HL-60 (cell line): Measurements from ENCODE around the gene CPT1C.

ENCODE experiments used
- DNase-seq, 2 experiments: peaks; one replicate each; pipeline ENCODE4 v3.0.0-alpha.2; 2010 to 2020; ENCODE audit warnings: low read depth in 1 of 2, low spot score in 1 of 2
- H3K27ac ChIP-seq: fragments of 250-450 bp; sonication (Bioruptor Pico); replicated peaks from 2 replicates; pipeline ENCODE4 v1.5.1; 2020; ENCODE audit warnings: mild to moderate bottlenecking, moderate library complexity
- H3K27me3 ChIP-seq: fragments of 250-450 bp; sonication (Bioruptor Pico); 2 replicates; pipeline ENCODE4 v1.5.1; 2021; ENCODE audit warnings: mild to moderate bottlenecking, moderate library complexity; ENCODE audit not compliant: insufficient read depth, poor library complexity, severe bottlenecking
- H3K4me3 ChIP-seq: replicated peaks from 2 replicates; pipeline ENCODE4 v1.5.1; 2011; ENCODE audit warnings: mild to moderate bottlenecking, control low read depth, low read length; ENCODE audit not compliant: insufficient read depth
- GABPA ChIP-seq: IDR thresholded peaks from 2 replicates; pipeline ENCODE4 v1.6.1; 2012; ENCODE audit warnings: low read depth
- POLR2AphosphoS5 ChIP-seq: IDR thresholded peaks from 2 replicates; pipeline ENCODE4 v1.6.1; 2012; ENCODE audit warnings: low read depth
- SPI1 ChIP-seq: IDR thresholded peaks from 2 replicates; pipeline ENCODE4 v1.6.1; 2012; ENCODE audit warnings: low read depth, mild to moderate bottlenecking, borderline replicate concordance
- TF ChIP-seq, protein P1 (sequence below): IDR thresholded peaks from 2 replicates; pipeline ENCODE4 v1.6.1; 2012; ENCODE audit warnings: low read depth; ENCODE audit not compliant: insufficient replicate concordance
- TF ChIP-seq, protein P2 (sequence below): IDR thresholded peaks from one replicate; pipeline ENCODE4 v1.5.1; 2011; ENCODE audit warnings: low read length, control low read depth, inconsistent platforms; ENCODE audit not compliant: insufficient read depth

Gene CPT1C

DNA sequence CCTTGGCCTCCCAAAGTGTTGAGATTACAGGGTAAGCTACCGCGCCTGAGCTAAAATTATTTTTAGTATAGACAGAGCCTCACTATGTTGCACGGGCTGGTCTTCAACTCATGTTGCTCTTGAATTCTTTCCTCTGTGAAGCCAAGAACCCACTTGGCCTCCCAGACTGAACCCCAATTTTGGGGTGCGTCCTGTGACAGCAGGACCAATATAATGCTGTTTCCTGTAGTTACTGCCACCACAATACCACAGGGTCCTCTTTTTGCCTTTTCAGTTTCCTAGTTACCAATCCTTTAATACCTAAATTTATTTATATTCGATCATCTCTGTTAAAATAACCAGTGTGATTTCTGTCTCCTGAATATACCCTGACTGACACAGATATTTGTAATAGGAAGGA is 39.2 kb downstream of the CPT1C start:
- no peaks in the 10 kb centered on the region for H3K27me3 ChIP-seq
- H3K27ac ChIP-seq: peak overlapping the region; percentile 15; the same call in 1 of the 2 replicates
- TF ChIP-seq, protein P1, sequence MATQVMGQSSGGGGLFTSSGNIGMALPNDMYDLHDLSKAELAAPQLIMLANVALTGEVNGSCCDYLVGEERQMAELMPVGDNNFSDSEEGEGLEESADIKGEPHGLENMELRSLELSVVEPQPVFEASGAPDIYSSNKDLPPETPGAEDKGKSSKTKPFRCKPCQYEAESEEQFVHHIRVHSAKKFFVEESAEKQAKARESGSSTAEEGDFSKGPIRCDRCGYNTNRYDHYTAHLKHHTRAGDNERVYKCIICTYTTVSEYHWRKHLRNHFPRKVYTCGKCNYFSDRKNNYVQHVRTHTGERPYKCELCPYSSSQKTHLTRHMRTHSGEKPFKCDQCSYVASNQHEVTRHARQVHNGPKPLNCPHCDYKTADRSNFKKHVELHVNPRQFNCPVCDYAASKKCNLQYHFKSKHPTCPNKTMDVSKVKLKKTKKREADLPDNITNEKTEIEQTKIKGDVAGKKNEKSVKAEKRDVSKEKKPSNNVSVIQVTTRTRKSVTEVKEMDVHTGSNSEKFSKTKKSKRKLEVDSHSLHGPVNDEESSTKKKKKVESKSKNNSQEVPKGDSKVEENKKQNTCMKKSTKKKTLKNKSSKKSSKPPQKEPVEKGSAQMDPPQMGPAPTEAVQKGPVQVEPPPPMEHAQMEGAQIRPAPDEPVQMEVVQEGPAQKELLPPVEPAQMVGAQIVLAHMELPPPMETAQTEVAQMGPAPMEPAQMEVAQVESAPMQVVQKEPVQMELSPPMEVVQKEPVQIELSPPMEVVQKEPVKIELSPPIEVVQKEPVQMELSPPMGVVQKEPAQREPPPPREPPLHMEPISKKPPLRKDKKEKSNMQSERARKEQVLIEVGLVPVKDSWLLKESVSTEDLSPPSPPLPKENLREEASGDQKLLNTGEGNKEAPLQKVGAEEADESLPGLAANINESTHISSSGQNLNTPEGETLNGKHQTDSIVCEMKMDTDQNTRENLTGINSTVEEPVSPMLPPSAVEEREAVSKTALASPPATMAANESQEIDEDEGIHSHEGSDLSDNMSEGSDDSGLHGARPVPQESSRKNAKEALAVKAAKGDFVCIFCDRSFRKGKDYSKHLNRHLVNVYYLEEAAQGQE: no peak
- TF ChIP-seq, protein P2, sequence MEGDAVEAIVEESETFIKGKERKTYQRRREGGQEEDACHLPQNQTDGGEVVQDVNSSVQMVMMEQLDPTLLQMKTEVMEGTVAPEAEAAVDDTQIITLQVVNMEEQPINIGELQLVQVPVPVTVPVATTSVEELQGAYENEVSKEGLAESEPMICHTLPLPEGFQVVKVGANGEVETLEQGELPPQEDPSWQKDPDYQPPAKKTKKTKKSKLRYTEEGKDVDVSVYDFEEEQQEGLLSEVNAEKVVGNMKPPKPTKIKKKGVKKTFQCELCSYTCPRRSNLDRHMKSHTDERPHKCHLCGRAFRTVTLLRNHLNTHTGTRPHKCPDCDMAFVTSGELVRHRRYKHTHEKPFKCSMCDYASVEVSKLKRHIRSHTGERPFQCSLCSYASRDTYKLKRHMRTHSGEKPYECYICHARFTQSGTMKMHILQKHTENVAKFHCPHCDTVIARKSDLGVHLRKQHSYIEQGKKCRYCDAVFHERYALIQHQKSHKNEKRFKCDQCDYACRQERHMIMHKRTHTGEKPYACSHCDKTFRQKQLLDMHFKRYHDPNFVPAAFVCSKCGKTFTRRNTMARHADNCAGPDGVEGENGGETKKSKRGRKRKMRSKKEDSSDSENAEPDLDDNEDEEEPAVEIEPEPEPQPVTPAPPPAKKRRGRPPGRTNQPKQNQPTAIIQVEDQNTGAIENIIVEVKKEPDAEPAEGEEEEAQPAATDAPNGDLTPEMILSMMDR: no peak
- TF ChIP-seq GABPA (no peak), SPI1 (no peak)
- H3K4me3 ChIP-seq: no peak overlapping the region
- DNase-seq: peak in 1 of 2 experiments; percentile 39

DNA sequence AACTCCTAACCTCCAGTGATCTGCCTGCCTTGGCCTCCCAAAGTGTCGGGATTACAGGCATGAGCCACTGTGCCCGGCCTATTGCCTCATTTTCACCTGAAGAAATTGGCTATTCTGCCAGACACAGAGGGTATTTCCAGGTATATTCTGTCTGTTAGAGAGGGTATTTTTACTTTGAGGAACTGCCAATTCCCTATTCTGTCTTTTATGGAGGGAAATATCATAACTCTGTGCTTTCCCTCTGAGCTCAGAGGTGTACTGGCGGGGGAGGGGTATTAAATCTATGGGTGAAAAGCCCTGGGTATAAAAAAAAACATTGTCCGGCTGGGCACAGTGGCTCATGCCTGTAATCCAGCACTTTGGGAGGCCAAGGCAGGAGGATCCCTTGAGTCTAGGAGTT is 47.4 kb downstream of the CPT1C start:
- no peak for DNase-seq
- Histone ChIP-seq H3K27ac (no peak overlapping the region), H3K27me3 (no peaks in the 10 kb centered on the region), H3K4me3 (no peak overlapping the region)
- TF ChIP-seq SPI1: no peak
- TF ChIP-seq, protein P1: no peak
- TF ChIP-seq POLR2AphosphoS5: no peak
- no peak for TF ChIP-seq GABPA
- TF ChIP-seq, protein P2: no peak

DNA sequence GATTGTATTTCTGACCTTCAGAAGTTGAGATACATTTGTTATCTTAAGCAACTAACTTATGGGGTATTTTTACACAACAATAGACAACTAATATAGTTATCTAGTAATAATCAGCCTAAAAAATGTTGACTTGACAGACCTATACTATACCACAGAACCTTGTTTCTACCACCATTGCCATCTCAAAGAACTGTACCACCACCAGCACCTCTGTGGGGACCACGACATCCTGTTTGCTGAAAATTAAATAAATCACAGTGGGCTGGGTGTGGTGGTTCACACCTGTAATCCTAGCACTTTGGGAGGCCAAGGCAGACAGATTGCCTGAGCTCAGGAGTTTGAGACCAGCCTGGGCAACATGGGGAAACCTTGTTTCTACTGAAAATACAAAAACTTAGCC is 48.2 kb downstream of the CPT1C start:
- H3K27ac ChIP-seq: no peak overlapping the region
- DNase-seq: no peak
- no peaks in the 10 kb centered on the region for H3K27me3 ChIP-seq
- no peak overlapping the region for H3K4me3 ChIP-seq
- TF ChIP-seq POLR2AphosphoS5 (no peak), SPI1 (no peak), GABPA (no peak)
- TF ChIP-seq, protein P2: no peak
- TF ChIP-seq, protein P1: no peak
